A549 (cell line): ENCODE results near the gene HDDC3. TPM values are rescaled to one million over a fixed set of nuclear protein-coding genes. Genes with fewer than 3 reads are reported as not detected.

ENCODE experiments used
- ATAC-seq, 2 experiments: fragments of 200-7000 bp in 1 of 2; fragments of >200 bp in 1 of 2; cut with Nextera tagmentation in 1 of 2; cut with Tn5 transposase in 1 of 2; 3 replicates each; pipeline versions ENCODE4 v1.8.0 to v1.9.1; 2018 to 2020; ENCODE audit warnings: mild to moderate bottlenecking in 1 of 2, moderate library complexity in 1 of 2
- CTCF ChIA-PET: fragments of 300-600 bp; sonication (Branson Sonifier 250); formaldehyde crosslinking; extraction: SDS; loops from one replicate; lab custom pipeline; 2021; ENCODE audit warnings: antibody characterized with exemption, inconsistent platforms; lab: Yijun Ruan, JAX
- POLR2A ChIA-PET: fragments of 350-600 bp; formaldehyde crosslinking; extraction: SDS; loops from one replicate; lab custom pipeline; 2021; ENCODE audit warnings: antibody characterized with exemption, inconsistent platforms; lab: Yijun Ruan, JAX
- DNase-seq, 2 experiments: peaks; one replicate each; pipeline versions ENCODE4 v3.0.0 to v3.0.0-alpha.2; 2011 to 2016; ENCODE audit warnings: low read depth in 1 of 2, low spot score in 1 of 2
- FAIRE-seq: peaks from 2 replicates; lab custom pipeline; 2011; peaks lifted over from hg19 to GRCh38; lab: Jason Lieb, UNC
- H3K27ac ChIP-seq, 2 experiments: fragments of >200 bp; sonication (Bioruptor Twin); formaldehyde crosslinking; 3 replicates each; pipeline ENCODE4 v1.5.1; 2016 to 2017
- H3K4me1 ChIP-seq: fragments of >200 bp; sonication (Bioruptor Twin); formaldehyde crosslinking; 3 replicates; pipeline ENCODE4 v1.6.1; 2016
- H3K4me2 ChIP-seq: fragments of >200 bp; sonication (Bioruptor Twin); formaldehyde crosslinking; 3 replicates; pipeline ENCODE4 v1.6.1; 2016
- H3K4me3 ChIP-seq: fragments of >200 bp; sonication (Bioruptor Twin); formaldehyde crosslinking; 3 replicates; pipeline ENCODE4 v1.5.1; 2016
- H3K9me3 ChIP-seq: fragments of >200 bp; sonication (Bioruptor Twin); formaldehyde crosslinking; 3 replicates; pipeline ENCODE4 v1.6.1; 2016
- CBX8 ChIP-seq: fragments of 200-600 bp; sonication (generic); IDR thresholded peaks from 2 replicates; pipeline ENCODE4 v1.6.1; 2016
- CEBPB ChIP-seq, 2 experiments: fragments of >200 bp in 1 of 2; sonication (Bioruptor Twin) in 1 of 2; formaldehyde crosslinking in 1 of 2; IDR thresholded peaks; 2 replicates each; pipeline ENCODE4 v1.6.1; 2012 to 2016
- CHD4 ChIP-seq: fragments of 200-600 bp; sonication (generic); IDR thresholded peaks from 2 replicates; pipeline ENCODE4 v1.6.1; 2016; ENCODE audit warnings: antibody characterized with exemption, mild to moderate bottlenecking, borderline replicate concordance
- EP300 ChIP-seq, 2 experiments: fragments of >200 bp; sonication (Bioruptor Twin); formaldehyde crosslinking; IDR thresholded peaks; 2 replicates in 1 of 2; 3 replicates in 1 of 2; pipeline ENCODE4 v1.6.1; 2016 to 2017
- FOSB ChIP-seq: fragments of 250-450 bp; sonication (Bioruptor Pico); IDR thresholded peaks from 2 replicates; pipeline ENCODE4 v1.5.0; 2020; ENCODE audit warnings: mild to moderate bottlenecking, moderate library complexity
- FOXS1 ChIP-seq: fragments of 250-450 bp; sonication (Bioruptor Pico); IDR thresholded peaks from 2 replicates; pipeline ENCODE4 v1.5.0; 2020; ENCODE audit warnings: mild to moderate bottlenecking, moderate library complexity
- HDAC2 ChIP-seq: fragments of 200-600 bp; sonication (generic); IDR thresholded peaks from 2 replicates; pipeline ENCODE4 v1.6.1; 2016
- HOXB5 ChIP-seq: fragments of 250-450 bp; sonication (Bioruptor Pico); IDR thresholded peaks from 2 replicates; pipeline ENCODE4 v1.5.0; 2020; ENCODE audit warnings: mild to moderate bottlenecking, moderate library complexity
- JUN ChIP-seq, 2 experiments: fragments of >200 bp; sonication (Bioruptor Twin); formaldehyde crosslinking; IDR thresholded peaks; 2 replicates in 1 of 2; 3 replicates in 1 of 2; pipeline ENCODE4 v1.6.1; 2016 to 2017
- JUNB ChIP-seq: fragments of >200 bp; sonication (Bioruptor Twin); formaldehyde crosslinking; IDR thresholded peaks from 2 replicates; pipeline ENCODE4 v1.6.1; 2016
- KDM5A ChIP-seq: fragments of 200-600 bp; sonication (generic); IDR thresholded peaks from 2 replicates; pipeline ENCODE4 v1.6.1; 2016; ENCODE audit warnings: antibody characterized with exemption, mild to moderate bottlenecking
- MAZ ChIP-seq: fragments of 150-350 bp; IDR thresholded peaks from 2 replicates; pipeline ENCODE4 v1.6.1; 2014; ENCODE audit warnings: antibody characterized with exemption, low read depth, low read length, borderline replicate concordance
- NPAS2 ChIP-seq: fragments of 250-450 bp; sonication (Bioruptor Pico); IDR thresholded peaks from 2 replicates; pipeline ENCODE4 v1.8.0; 2022; ENCODE audit warnings: mild to moderate bottlenecking, moderate library complexity, borderline replicate concordance
- NR3C1 ChIP-seq: fragments of >200 bp; sonication (Bioruptor Twin); formaldehyde crosslinking; IDR thresholded peaks from 3 replicates; pipeline ENCODE4 v1.6.1; 2017
- RARB ChIP-seq: fragments of 250-450 bp; sonication (Bioruptor Pico); IDR thresholded peaks from 2 replicates; pipeline ENCODE4 v1.8.0; 2021; ENCODE audit warnings: mild to moderate bottlenecking, moderate library complexity
- RNF2 ChIP-seq: fragments of 200-600 bp; sonication (generic); IDR thresholded peaks from 2 replicates; pipeline ENCODE4 v1.6.1; 2016; ENCODE audit warnings: low read depth, mild to moderate bottlenecking, antibody characterized with exemption, moderate library complexity, borderline replicate concordance
- SREBF2 ChIP-seq: fragments of 450-650 bp; IDR thresholded peaks from 2 replicates; pipeline ENCODE4 v1.6.1; 2014; ENCODE audit warnings: mild to moderate bottlenecking, moderate library complexity
- ZC3H11A ChIP-seq: fragments of 450-650 bp; IDR thresholded peaks from 2 replicates; pipeline ENCODE4 v1.6.1; 2014; ENCODE audit warnings: antibody characterized with exemption, mild to moderate bottlenecking
- ZNF302 ChIP-seq: fragments of 250-450 bp; sonication (Bioruptor Pico); IDR thresholded peaks from 2 replicates; pipeline ENCODE4 v1.9.0; 2021; ENCODE audit warnings: inconsistent platforms, mild to moderate bottlenecking, moderate library complexity
- ZSCAN20 ChIP-seq: fragments of 250-450 bp; sonication (Bioruptor Pico); IDR thresholded peaks from 2 replicates; pipeline ENCODE4 v1.8.0; 2022; ENCODE audit warnings: mild to moderate bottlenecking, moderate library complexity
- WGBS: methylation state at CpG from one replicate; pipeline ENCODE4 v1.1.6; 2017; ENCODE audit errors: missing lambda C conversion rate; 5-methylcytosine and 5-hydroxymethylcytosine counted together
- polyA plus RNA-seq, 4 experiments: library from polyadenylated mRNA; depleted of rRNA in 3 of 4; stranded (reverse); fragments of >200 nt; fragmentation: RNase III in 1 of 4; extraction: RNeasy Plus Mini Kit Qiagen cat#74134 plus additional on column Dnase treatment in 1 of 4; gene quantifications; 2 replicates in 3 of 4; 3 replicates in 1 of 4; pipeline ENCODE4 v1.2.3, GENCODE V29; 2011 to 2017
- TF ChIP-seq, protein P1 (sequence below): fragments of 150-350 bp; IDR thresholded peaks from 2 replicates; pipeline ENCODE4 v1.6.1; 2014; ENCODE audit warnings: low read depth, mild to moderate bottlenecking, low read length
- TF ChIP-seq, protein P2 (sequence below): fragments of >200 bp; sonication (Bioruptor Twin); formaldehyde crosslinking; IDR thresholded peaks from 2 replicates; pipeline ENCODE4 v1.6.1; 2016
- TF ChIP-seq, protein P3 (sequence below): fragments of 200-600 bp; sonication (generic); IDR thresholded peaks from 2 replicates; pipeline ENCODE4 v1.6.1; 2016; ENCODE audit warnings: antibody characterized with exemption, mild to moderate bottlenecking, moderate library complexity
- TF ChIP-seq, protein P4 (sequence below): fragments of 250-450 bp; sonication (Bioruptor Pico); IDR thresholded peaks from 2 replicates; pipeline ENCODE4 v1.5.0; 2021; ENCODE audit warnings: mild to moderate bottlenecking, moderate library complexity, borderline replicate concordance

HDDC3 gene
- polyA plus RNA-seq, 2 of the 4 experiments (the other 2 are of a cell fraction): 26.1 to 31.9 TPM

DNA sequence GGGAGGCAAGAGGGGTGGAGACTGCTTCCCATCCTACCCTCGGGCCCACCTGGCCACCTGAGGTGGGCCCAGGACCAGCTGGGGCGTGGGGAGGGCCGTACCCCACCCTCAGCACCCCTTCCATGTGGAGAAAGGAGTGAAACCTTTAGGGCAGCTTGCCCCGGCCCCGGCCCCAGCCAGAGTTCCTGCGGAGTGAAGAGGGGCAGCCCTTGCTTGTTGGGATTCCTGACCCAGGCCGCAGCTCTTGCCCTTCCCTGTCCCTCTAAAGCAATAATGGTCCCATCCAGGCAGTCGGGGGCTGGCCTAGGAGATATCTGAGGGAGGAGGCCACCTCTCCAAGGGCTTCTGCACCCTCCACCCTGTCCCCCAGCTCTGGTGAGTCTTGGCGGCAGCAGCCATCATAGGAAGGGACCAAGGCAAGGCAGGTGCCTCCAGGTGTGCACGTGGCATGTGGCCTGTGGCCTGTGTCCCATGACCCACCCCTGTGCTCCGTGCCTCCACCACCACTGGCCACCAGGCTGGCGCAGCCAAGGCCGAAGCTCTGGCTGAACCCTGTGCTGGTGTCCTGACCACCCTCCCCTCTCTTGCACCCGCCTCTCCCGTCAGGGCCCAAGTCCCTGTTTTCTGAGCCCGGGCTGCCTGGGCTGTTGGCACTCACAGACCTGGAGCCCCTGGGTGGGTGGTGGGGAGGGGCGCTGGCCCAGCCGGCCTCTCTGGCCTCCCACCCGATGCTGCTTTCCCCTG lies 50.2 kb downstream of the HDDC3 start:
- ATAC-seq: no peak
- Histone ChIP-seq H3K27ac (no peak overlapping the region), H3K4me2 (no peak overlapping the region), H3K4me3 (no peak overlapping the region), H3K4me1 (no peaks in the 10 kb centered on the region), H3K9me3 (no peaks in the 10 kb centered on the region)
- TF ChIP-seq HDAC2 (no peak), FOXS1 (CRISPR knock-in tag) (no peak), RARB (CRISPR knock-in tag) (no peak), KDM5A (no peak), NPAS2 (CRISPR knock-in tag) (no peak), JUN (IDR thresholded peaks at IDR 0.05) (no peak), SREBF2 (no peak), JUNB (no peak), ZNF302 (CRISPR knock-in tag) (no peak), CHD4 (no peak), MAZ (no peak), HOXB5 (CRISPR knock-in tag) (no peak), EP300 (IDR thresholded peaks at IDR 0.05) (no peak)
- TF ChIP-seq, protein P1, sequence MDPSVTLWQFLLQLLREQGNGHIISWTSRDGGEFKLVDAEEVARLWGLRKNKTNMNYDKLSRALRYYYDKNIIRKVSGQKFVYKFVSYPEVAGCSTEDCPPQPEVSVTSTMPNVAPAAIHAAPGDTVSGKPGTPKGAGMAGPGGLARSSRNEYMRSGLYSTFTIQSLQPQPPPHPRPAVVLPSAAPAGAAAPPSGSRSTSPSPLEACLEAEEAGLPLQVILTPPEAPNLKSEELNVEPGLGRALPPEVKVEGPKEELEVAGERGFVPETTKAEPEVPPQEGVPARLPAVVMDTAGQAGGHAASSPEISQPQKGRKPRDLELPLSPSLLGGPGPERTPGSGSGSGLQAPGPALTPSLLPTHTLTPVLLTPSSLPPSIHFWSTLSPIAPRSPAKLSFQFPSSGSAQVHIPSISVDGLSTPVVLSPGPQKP: no peak
- TF ChIP-seq, protein P2, sequence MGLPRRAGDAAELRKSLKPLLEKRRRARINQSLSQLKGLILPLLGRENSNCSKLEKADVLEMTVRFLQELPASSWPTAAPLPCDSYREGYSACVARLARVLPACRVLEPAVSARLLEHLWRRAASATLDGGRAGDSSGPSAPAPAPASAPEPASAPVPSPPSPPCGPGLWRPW: no peak
- TF ChIP-seq, protein P3, sequence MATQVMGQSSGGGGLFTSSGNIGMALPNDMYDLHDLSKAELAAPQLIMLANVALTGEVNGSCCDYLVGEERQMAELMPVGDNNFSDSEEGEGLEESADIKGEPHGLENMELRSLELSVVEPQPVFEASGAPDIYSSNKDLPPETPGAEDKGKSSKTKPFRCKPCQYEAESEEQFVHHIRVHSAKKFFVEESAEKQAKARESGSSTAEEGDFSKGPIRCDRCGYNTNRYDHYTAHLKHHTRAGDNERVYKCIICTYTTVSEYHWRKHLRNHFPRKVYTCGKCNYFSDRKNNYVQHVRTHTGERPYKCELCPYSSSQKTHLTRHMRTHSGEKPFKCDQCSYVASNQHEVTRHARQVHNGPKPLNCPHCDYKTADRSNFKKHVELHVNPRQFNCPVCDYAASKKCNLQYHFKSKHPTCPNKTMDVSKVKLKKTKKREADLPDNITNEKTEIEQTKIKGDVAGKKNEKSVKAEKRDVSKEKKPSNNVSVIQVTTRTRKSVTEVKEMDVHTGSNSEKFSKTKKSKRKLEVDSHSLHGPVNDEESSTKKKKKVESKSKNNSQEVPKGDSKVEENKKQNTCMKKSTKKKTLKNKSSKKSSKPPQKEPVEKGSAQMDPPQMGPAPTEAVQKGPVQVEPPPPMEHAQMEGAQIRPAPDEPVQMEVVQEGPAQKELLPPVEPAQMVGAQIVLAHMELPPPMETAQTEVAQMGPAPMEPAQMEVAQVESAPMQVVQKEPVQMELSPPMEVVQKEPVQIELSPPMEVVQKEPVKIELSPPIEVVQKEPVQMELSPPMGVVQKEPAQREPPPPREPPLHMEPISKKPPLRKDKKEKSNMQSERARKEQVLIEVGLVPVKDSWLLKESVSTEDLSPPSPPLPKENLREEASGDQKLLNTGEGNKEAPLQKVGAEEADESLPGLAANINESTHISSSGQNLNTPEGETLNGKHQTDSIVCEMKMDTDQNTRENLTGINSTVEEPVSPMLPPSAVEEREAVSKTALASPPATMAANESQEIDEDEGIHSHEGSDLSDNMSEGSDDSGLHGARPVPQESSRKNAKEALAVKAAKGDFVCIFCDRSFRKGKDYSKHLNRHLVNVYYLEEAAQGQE: no peak
- CTCF ChIA-PET: interaction anchor here (0.6 to 10.9 kb wide), 8 partner anchors 13 to 976 kb away, joined by 3 to 265 read pairs (median 4); no protein-coding TSS in a partner anchor
- no peak for DNase-seq
- FAIRE-seq: no peak
- WGBS: 87% methylated on average over 19 of the region's 19 CpGs
- POLR2A ChIA-PET: no interaction called here

DNA sequence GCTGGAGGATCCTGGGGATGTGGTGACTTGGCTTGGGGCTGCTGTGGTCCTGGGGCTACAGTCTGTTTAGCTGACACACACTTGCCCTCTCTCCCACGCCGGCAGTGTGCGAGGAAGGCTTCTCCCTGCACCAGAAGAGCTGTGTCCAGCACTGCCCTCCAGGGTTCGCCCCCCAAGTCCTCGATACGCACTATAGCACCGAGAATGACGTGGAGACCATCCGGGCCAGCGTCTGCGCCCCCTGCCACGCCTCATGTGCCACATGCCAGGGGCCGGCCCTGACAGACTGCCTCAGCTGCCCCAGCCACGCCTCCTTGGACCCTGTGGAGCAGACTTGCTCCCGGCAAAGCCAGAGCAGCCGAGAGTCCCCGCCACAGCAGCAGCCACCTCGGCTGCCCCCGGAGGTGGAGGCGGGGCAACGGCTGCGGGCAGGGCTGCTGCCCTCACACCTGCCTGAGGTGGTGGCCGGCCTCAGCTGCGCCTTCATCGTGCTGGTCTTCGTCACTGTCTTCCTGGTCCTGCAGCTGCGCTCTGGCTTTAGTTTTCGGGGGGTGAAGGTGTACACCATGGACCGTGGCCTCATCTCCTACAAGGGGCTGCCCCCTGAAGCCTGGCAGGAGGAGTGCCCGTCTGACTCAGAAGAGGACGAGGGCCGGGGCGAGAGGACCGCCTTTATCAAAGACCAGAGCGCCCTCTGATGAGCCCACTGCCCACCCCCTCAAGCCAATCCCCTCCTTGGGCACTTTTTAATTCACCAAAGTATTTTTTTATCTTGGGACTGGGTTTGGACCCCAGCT lies 51.0 kb downstream of the HDDC3 start:
- no peak overlapping the region for H3K4me2 ChIP-seq
- ATAC-seq (no peak), DNase-seq (no peak), FAIRE-seq (no peak)
- ChIA-PET POLR2A (no interaction called here), CTCF (interaction anchor here (0.6 to 10.9 kb wide), 7 partner anchors 12 to 399 kb away, joined by 3 to 265 read pairs (median 3); no protein-coding TSS in a partner anchor)
- H3K4me3 ChIP-seq: no peak overlapping the region
- no peaks in the 10 kb centered on the region for H3K4me1 ChIP-seq
- no peak overlapping the region for H3K27ac ChIP-seq
- WGBS: 89% methylated on average over 34 of the region's 35 CpGs
- H3K9me3 ChIP-seq: no peaks in the 10 kb centered on the region
- TF ChIP-seq SREBF2 (no peak), HDAC2 (no peak), ZSCAN20 (no peak), ZNF302 (CRISPR knock-in tag) (no peak), CHD4 (no peak), FOSB (CRISPR knock-in tag) (no peak), RNF2 (no peak), CEBPB (IDR thresholded peaks at IDR 0.05) (no peak), NR3C1 (no peak), RARB (CRISPR knock-in tag) (no peak), CBX8 (no peak), ZC3H11A (no peak)
- TF ChIP-seq, protein P3: no peak
- TF ChIP-seq, protein P4, sequence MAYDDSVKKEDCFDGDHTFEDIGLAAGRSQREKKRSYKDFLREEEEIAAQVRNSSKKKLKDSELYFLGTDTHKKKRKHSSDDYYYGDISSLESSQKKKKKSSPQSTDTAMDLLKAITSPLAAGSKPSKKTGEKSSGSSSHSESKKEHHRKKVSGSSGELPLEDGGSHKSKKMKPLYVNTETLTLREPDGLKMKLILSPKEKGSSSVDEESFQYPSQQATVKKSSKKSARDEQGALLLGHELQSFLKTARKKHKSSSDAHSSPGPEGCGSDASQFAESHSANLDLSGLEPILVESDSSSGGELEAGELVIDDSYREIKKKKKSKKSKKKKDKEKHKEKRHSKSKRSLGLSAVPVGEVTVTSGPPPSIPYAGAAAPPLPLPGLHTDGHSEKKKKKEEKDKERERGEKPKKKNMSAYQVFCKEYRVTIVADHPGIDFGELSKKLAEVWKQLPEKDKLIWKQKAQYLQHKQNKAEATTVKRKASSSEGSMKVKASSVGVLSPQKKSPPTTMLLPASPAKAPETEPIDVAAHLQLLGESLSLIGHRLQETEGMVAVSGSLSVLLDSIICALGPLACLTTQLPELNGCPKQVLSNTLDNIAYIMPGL (CRISPR knock-in tag): no peak
